ENCODE data around the gene PDAP1.
"Not testable (repeated sequence)": the region's sequence is repeated elsewhere in the genome, so short reads cannot be mapped to it uniquely, and the experiment has no call there.

DNA sequence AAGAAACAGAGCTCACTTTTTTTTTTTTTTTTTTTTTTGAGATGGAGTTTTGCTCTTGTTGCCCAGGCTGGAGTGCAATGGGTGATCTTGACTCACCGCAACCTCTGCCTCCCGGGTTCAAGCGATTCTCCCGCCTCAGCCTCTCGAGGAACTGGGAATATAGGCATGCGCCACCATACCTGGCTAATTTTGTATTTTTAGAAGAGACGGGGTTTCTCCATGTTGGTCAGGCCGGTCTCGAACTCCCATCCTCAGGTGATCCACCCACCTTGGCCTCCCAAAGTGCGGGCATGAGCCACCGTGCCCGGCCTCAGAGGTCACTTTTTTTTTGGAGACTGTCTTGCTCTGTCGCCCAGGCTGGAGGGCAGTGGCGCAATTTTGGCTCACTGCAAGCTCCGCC lies 49.9 kb downstream of the PDAP1 start:
- TF ChIP-seq, protein P1, sequence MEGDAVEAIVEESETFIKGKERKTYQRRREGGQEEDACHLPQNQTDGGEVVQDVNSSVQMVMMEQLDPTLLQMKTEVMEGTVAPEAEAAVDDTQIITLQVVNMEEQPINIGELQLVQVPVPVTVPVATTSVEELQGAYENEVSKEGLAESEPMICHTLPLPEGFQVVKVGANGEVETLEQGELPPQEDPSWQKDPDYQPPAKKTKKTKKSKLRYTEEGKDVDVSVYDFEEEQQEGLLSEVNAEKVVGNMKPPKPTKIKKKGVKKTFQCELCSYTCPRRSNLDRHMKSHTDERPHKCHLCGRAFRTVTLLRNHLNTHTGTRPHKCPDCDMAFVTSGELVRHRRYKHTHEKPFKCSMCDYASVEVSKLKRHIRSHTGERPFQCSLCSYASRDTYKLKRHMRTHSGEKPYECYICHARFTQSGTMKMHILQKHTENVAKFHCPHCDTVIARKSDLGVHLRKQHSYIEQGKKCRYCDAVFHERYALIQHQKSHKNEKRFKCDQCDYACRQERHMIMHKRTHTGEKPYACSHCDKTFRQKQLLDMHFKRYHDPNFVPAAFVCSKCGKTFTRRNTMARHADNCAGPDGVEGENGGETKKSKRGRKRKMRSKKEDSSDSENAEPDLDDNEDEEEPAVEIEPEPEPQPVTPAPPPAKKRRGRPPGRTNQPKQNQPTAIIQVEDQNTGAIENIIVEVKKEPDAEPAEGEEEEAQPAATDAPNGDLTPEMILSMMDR (conservative IDR thresholded peaks at IDR 0.05): not testable (repeated sequence)
- TF ChIP-seq ZFX (IDR thresholded peaks at IDR 0.05): not testable (repeated sequence)
